HAP-1 (cell line): Measurements from ENCODE around the gene ALG10.
"Not testable (repeated sequence)": the region's sequence is repeated elsewhere in the genome, so short reads cannot be mapped to it uniquely, and the experiment has no call there.

Experiments
- DNase-seq, 2 experiments: peaks; one replicate each; pipeline ENCODE4 v3.0.0-alpha.2; 2016 to 2020; ENCODE audit warnings: low spot score in 2 of 2
- H3K27me3 ChIP-seq: fragments of 250-450 bp; sonication (Bioruptor Pico); 2 replicates; pipeline ENCODE4 v1.5.1; 2020; ENCODE audit warnings: low read depth, mild to moderate bottlenecking, moderate library complexity
- H3K36me3 ChIP-seq: fragments of 250-450 bp; sonication (Bioruptor Pico); replicated peaks from 2 replicates; pipeline ENCODE4 v1.5.1; 2020; ENCODE audit warnings: mild to moderate bottlenecking
- H3K4me1 ChIP-seq: fragments of 250-450 bp; sonication (Bioruptor Pico); 2 replicates; pipeline ENCODE4 v1.5.1; 2020; ENCODE audit warnings: mild to moderate bottlenecking
- H3K4me3 ChIP-seq: fragments of 250-450 bp; sonication (Bioruptor Pico); 2 replicates; pipeline ENCODE4 v1.5.1; 2020; ENCODE audit warnings: mild to moderate bottlenecking, moderate library complexity
- H3K9me3 ChIP-seq: fragments of 250-450 bp; sonication (Bioruptor Pico); 2 replicates; pipeline ENCODE4 v1.5.1; 2020; ENCODE audit warnings: mild to moderate bottlenecking, moderate library complexity
- in situ Hi-C: fragments of 300-500 bp; cut with MboI; formaldehyde crosslinking; loops from 3 replicates; pipeline ENCODE4 v1.14.3; 2020; ENCODE audit warnings: low sequenced_read_pairs, inconsistent platforms, mixed read lengths

ALG10 gene

GRCh38 chr12:34038357-34038756, 16.1 kb downstream of the ALG10 start:
- H3K9me3 ChIP-seq, H3K4me3 ChIP-seq, H3K27me3 ChIP-seq, H3K36me3 ChIP-seq, DNase-seq, H3K4me1 ChIP-seq: not testable (repeated sequence)
- in situ Hi-C loops, result loop anchor here (10.0 kb wide), 1 partner anchor 176 kb away; no protein-coding TSS in a partner anchor

- Histone ChIP-seq H3K4me1 (no peaks in the 10 kb centered on the region), H3K27me3 (no peaks in the 10 kb centered on the region), H3K9me3 (no peaks in the 10 kb centered on the region), H3K36me3 (no peaks in the 10 kb centered on the region), H3K4me3 (no peak overlapping the region)
- in situ Hi-C loops, result no loop called here
- no peak for DNase-seq
Measured at GRCh38 chr12:34046570-34046969, 24.3 kb downstream of the ALG10 start.

GRCh38 chr12:34047855-34048254, 25.6 kb downstream of the ALG10 start:
- H3K27me3 ChIP-seq, DNase-seq, H3K9me3 ChIP-seq, H3K4me3 ChIP-seq, H3K36me3 ChIP-seq, H3K4me1 ChIP-seq, in situ Hi-C loops: not testable (repeated sequence)

- in situ Hi-C loops, result no loop called here
- H3K4me3 ChIP-seq, result no peak overlapping the region
- H3K36me3 ChIP-seq, result no peaks in the 10 kb centered on the region
- no peaks in the 10 kb centered on the region for H3K27me3 ChIP-seq
- no peaks in the 10 kb centered on the region for H3K4me1 ChIP-seq
- DNase-seq, result no peak
- no peaks in the 10 kb centered on the region for H3K9me3 ChIP-seq
Measured at GRCh38 chr12:34048714-34049113, 26.4 kb downstream of the ALG10 start.

GRCh38 chr12:34051486-34051885, 29.2 kb downstream of the ALG10 start:
- no peak overlapping the region for H3K4me3 ChIP-seq
- H3K36me3 ChIP-seq, result no peaks in the 10 kb centered on the region
- no peaks in the 10 kb centered on the region for H3K27me3 ChIP-seq
- DNase-seq, result no peak
- no peaks in the 10 kb centered on the region for H3K4me1 ChIP-seq
- no peaks in the 10 kb centered on the region for H3K9me3 ChIP-seq
- in situ Hi-C loops, result no loop called here

- H3K4me1 ChIP-seq, result no peaks in the 10 kb centered on the region
- H3K27me3 ChIP-seq, result no peaks in the 10 kb centered on the region
- no peak for DNase-seq
- H3K36me3 ChIP-seq, result no peaks in the 10 kb centered on the region
- no peaks in the 10 kb centered on the region for H3K9me3 ChIP-seq
- in situ Hi-C loops, result no loop called here
- no peak overlapping the region for H3K4me3 ChIP-seq
Measured at GRCh38 chr12:34054938-34055337, 32.6 kb downstream of the ALG10 start.
